GM10266 (cell line): ENCODE measurements around the gene CXCL3.
A peak's percentile ranks its signal among the peaks of the same experiment; 100 is the strongest.
"Not testable (repeated sequence)": the region's sequence is repeated elsewhere in the genome, so short reads cannot be mapped to it uniquely, and the experiment has no call there.

Experiments
- DNase-seq: peaks from one replicate; pipeline ENCODE4 v3.0.0; 2012; ENCODE audit errors: extremely low spot score
- CTCF ChIP-seq: IDR thresholded peaks from 2 replicates; pipeline ENCODE4 v1.5.1; 2012; ENCODE audit warnings: mild to moderate bottlenecking, low read depth; ENCODE audit not compliant: control insufficient read depth, insufficient read depth; ENCODE audit errors: missing control alignments

Gene CXCL3

GRCh38 chr4:74038425-74039314 is at the start of gene CXCL3:
Gene CXCL3 (minus strand): TSS chr4:74038689. CDS start chr4:74038611, 78 bp downstream.
- DNase-seq, result peak; percentile 30
- no peak for TF ChIP-seq CTCF

GRCh38 chr4:74087481-74087880 is 49.0 kb upstream of the CXCL3 start:
- TF ChIP-seq CTCF, result no peak
- no peak for DNase-seq

GRCh38 chr4:74085669-74086068 is 47.2 kb upstream of the CXCL3 start:
- DNase-seq, result no peak

GRCh38 chr4:74084984-74085383 is 46.5 kb upstream of the CXCL3 start:
- TF ChIP-seq CTCF, result no peak
- DNase-seq, result no peak

More at GRCh38 chr4:74085669-74086068, 47.2 kb upstream of the CXCL3 start:
- no peak for TF ChIP-seq CTCF

GRCh38 chr4:74083546-74083945 is 45.1 kb upstream of the CXCL3 start:
- no peak for TF ChIP-seq CTCF
- no peak for DNase-seq

GRCh38 chr4:74081035-74081434 is 42.5 kb upstream of the CXCL3 start:
- TF ChIP-seq CTCF, result no peak
- DNase-seq, result no peak

GRCh38 chr4:74080351-74080750 is 41.9 kb upstream of the CXCL3 start:
- DNase-seq, result not testable (repeated sequence)

- not testable (repeated sequence) for DNase-seq
Observed at GRCh38 chr4:74079024-74079423, 40.5 kb upstream of the CXCL3 start.
